Nephron (organoid): ENCODE data around the gene SFXN5.

Experiments used
- H3K27ac Mint-ChIP-seq, 3 experiments: 2 replicates each; pipeline ENCODE4 v1.8.0; 2020; ENCODE audit warnings: mixed read lengths in 3 of 3, mild to moderate bottlenecking in 2 of 3, moderate library complexity in 1 of 3
- H3K27me3 Mint-ChIP-seq: 2 replicates; pipeline ENCODE4 v1.8.0; 2021; ENCODE audit warnings: low read depth, mild to moderate bottlenecking, moderate library complexity, mixed read lengths
- H3K36me3 Mint-ChIP-seq: 2 replicates; pipeline ENCODE4 v1.8.0; 2020; ENCODE audit warnings: low read depth, mixed read lengths
- H3K4me1 Mint-ChIP-seq: 2 replicates; pipeline ENCODE4 v1.8.0; 2020; ENCODE audit warnings: mixed read lengths
- H3K4me3 Mint-ChIP-seq, 3 experiments: 2 replicates each; pipeline ENCODE4 v1.8.0; 2020; ENCODE audit warnings: mild to moderate bottlenecking in 3 of 3, mixed read lengths in 3 of 3, moderate library complexity in 2 of 3
- H3K9me3 Mint-ChIP-seq: 2 replicates; pipeline ENCODE4 v1.8.0; 2020; ENCODE audit warnings: mixed read lengths
- CTCF ChIP-seq, 3 experiments: fragments of 200-600 bp; sonication (generic); IDR thresholded peaks; one replicate each; pipeline ENCODE4 v1.5.0; 2021; ENCODE audit warnings: antibody characterized with exemption in 3 of 3; ENCODE audit not compliant: unreplicated experiment in 3 of 3

Gene SFXN5

GRCh38 chr2:73077424-73077795, 5.9 kb upstream of the SFXN5 start:
- no peaks in the 10 kb centered on the region for H3K9me3 Mint-ChIP-seq
- no peak for TF ChIP-seq CTCF (IDR thresholded peaks at IDR 0.05; ENCODE audit: unreplicated experiment in 3 of 3)
- no peak overlapping the region for H3K4me3 Mint-ChIP-seq
- no peaks in the 10 kb centered on the region for H3K27me3 Mint-ChIP-seq
- peaks cover 4% of the 10 kb centered on the region for H3K36me3 Mint-ChIP-seq
- H3K4me1 Mint-ChIP-seq, result peaks cover 5% of the 10 kb centered on the region
- no peak overlapping the region for H3K27ac Mint-ChIP-seq

- H3K4me1 Mint-ChIP-seq, result peaks cover 10% of the 10 kb centered on the region
- H3K9me3 Mint-ChIP-seq, result no peaks in the 10 kb centered on the region
- H3K27me3 Mint-ChIP-seq, result no peaks in the 10 kb centered on the region
- no peak overlapping the region for H3K27ac Mint-ChIP-seq
- H3K36me3 Mint-ChIP-seq, result peaks cover 4% of the 10 kb centered on the region
- no peak overlapping the region for H3K4me3 Mint-ChIP-seq
- no peak for TF ChIP-seq CTCF (IDR thresholded peaks at IDR 0.05; ENCODE audit: unreplicated experiment in 3 of 3)
Observed at GRCh38 chr2:73076701-73077423, 5.3 kb upstream of the SFXN5 start.

- Mint-ChIP-seq H3K27me3 (no peaks in the 10 kb centered on the region), H3K27ac (no peak overlapping the region), H3K4me1 (peaks cover 11% of the 10 kb centered on the region), H3K9me3 (no peaks in the 10 kb centered on the region), H3K36me3 (peaks cover 4% of the 10 kb centered on the region), H3K4me3 (no peak overlapping the region)
- TF ChIP-seq CTCF (IDR thresholded peaks at IDR 0.05; ENCODE audit: unreplicated experiment in 3 of 3), result no peak
Observed at GRCh38 chr2:73075477-73076373, 4.2 kb upstream of the SFXN5 start.

GRCh38 chr2:73074110-73075069, 2.9 kb upstream of the SFXN5 start:
- Mint-ChIP-seq H3K36me3 (peaks cover 4% of the 10 kb centered on the region), H3K27ac (no peak overlapping the region), H3K4me1 (peaks cover 21% of the 10 kb centered on the region), H3K4me3 (no peak overlapping the region), H3K27me3 (peaks cover 6% of the 10 kb centered on the region), H3K9me3 (no peaks in the 10 kb centered on the region)
- TF ChIP-seq CTCF (IDR thresholded peaks at IDR 0.05; ENCODE audit: unreplicated experiment in 3 of 3), result no peak

- Mint-ChIP-seq H3K27me3 (peaks cover 6% of the 10 kb centered on the region), H3K36me3 (no peaks in the 10 kb centered on the region), H3K4me1 (peaks cover 28% of the 10 kb centered on the region), H3K4me3 (peak overlapping the region; percentile 84 to 91 (median 87)), H3K27ac (peak overlapping the region; percentile 84 to 93 (median 86)), H3K9me3 (no peaks in the 10 kb centered on the region)
- TF ChIP-seq CTCF (IDR thresholded peaks at IDR 0.05; ENCODE audit: unreplicated experiment in 3 of 3), result no peak
Observed at GRCh38 chr2:73072416-73072815, 904 bp upstream of the SFXN5 start.
